Kidney epithelial cell (primary cell): ENCODE results near the gene DLX3. TPM values are rescaled to one million over a fixed set of nuclear protein-coding genes. Genes with fewer than 3 reads are reported as not detected.

Experiments used
- DNase-seq: peaks from one replicate; pipeline ENCODE4 v3.0.0-alpha.2; 2010; ENCODE audit warnings: low read depth
- H3K27me3 ChIP-seq: 2 replicates; pipeline ENCODE4 v1.6.0; 2011; ENCODE audit warnings: low read length; ENCODE audit not compliant: control insufficient read depth, insufficient read depth
- H3K36me3 ChIP-seq: 2 replicates; pipeline ENCODE4 v1.5.1; 2011; ENCODE audit warnings: low read length; ENCODE audit not compliant: control insufficient read depth, insufficient read depth
- H3K4me3 ChIP-seq: 2 replicates; pipeline ENCODE4 v1.5.1; 2011; ENCODE audit warnings: low read depth, mild to moderate bottlenecking, control low read depth, low read length
- CTCF ChIP-seq: IDR thresholded peaks from 2 replicates; pipeline ENCODE4 v1.5.1; 2011; ENCODE audit warnings: mild to moderate bottlenecking, moderate library complexity, low read length, control low read depth, inconsistent platforms; ENCODE audit not compliant: insufficient read depth, poor library complexity, severe bottlenecking
- total RNA-seq: library from RNA; depleted of rRNA; stranded (reverse); fragments of >200 nt; gene quantifications from 2 replicates; pipeline ENCODE4 v1.2.3, GENCODE V29; 2015

DLX3 gene
- total RNA-seq, 1 donor from 2014 or later, result 0.04 TPM

- Histone ChIP-seq H3K36me3 (no peaks in the 10 kb centered on the region), H3K27me3 (peaks cover 87% of the 10 kb centered on the region), H3K4me3 (no peak overlapping the region)
- no peak for TF ChIP-seq CTCF
- DNase-seq, result no peak
Observed at GRCh38 chr17:49992191-49992932, 2.7 kb downstream of the DLX3 start.

DNA sequence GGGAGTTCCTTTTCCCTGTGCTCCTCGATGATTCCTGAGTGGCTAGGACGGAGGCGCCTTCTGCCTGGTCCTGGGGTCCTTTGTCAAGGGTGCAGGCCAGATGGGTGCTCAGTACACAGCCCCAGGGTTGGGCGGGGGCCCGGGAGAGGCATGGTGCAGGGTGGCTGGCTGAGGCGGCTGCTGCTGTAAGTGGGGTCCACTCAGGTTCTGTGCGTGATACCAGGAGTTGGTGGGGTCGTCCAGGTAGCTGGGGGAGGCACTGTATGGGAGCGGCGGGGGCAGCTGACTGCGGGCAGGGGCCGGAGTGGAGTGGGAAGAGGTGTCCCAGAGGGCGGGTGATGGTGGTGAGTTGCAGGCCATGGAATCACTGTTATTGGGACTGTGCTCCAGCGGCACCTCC, 3.6 kb downstream of the DLX3 start:
- no peak for TF ChIP-seq CTCF
- no peak overlapping the region for H3K4me3 ChIP-seq
- H3K27me3 ChIP-seq, result peaks cover 90% of the 10 kb centered on the region
- DNase-seq, result no peak
- no peaks in the 10 kb centered on the region for H3K36me3 ChIP-seq

DNA sequence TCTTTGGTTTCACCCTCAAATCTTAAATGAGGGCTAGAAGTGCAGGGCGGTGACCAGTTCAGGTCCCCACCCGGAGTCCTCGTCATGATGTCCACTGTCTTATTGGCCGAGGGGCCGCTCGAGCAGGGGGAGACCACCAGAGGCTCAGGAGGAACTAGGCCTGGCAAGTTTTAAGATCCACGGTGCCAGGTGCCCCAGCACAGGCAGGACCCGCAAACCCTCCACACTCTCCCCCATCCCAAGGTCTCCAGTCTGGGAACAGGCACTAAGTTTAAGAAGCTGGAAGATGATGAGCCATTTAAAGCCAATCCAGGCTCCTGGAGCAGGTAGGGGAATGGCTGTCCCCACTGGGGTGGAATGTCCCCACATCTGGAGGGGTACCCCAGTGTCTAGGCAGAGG, 4.1 kb downstream of the DLX3 start:
- no peak for TF ChIP-seq CTCF
- peaks cover 90% of the 10 kb centered on the region for H3K27me3 ChIP-seq
- H3K4me3 ChIP-seq, result no peak overlapping the region
- H3K36me3 ChIP-seq, result no peaks in the 10 kb centered on the region
- no peak for DNase-seq

GRCh38 chr17:49990331-49990730, 4.7 kb downstream of the DLX3 start:
- DNase-seq, result no peak
- no peak for TF ChIP-seq CTCF
- Histone ChIP-seq H3K27me3 (peaks cover 90% of the 10 kb centered on the region), H3K36me3 (no peaks in the 10 kb centered on the region), H3K4me3 (no peak overlapping the region)

- TF ChIP-seq CTCF, result no peak
- no peak for DNase-seq
- peaks cover 87% of the 10 kb centered on the region for H3K27me3 ChIP-seq
- no peaks in the 10 kb centered on the region for H3K36me3 ChIP-seq
- H3K4me3 ChIP-seq, result no peak overlapping the region
Observed at GRCh38 chr17:49989518-49989880, 5.5 kb downstream of the DLX3 start.
